DND-41 (cell line): ENCODE results near the gene STPG3.
"Not testable (repeated sequence)": the region's sequence is repeated elsewhere in the genome, so short reads cannot be mapped to it uniquely, and the experiment has no call there.

Source experiments
- ATAC-seq: fragments of 200-7000 bp; cut with Tn5 transposase; 3 replicates; pipeline ENCODE4 v1.9.1; 2021; ENCODE audit warnings: low read depth; ENCODE audit not compliant: insufficient read depth
- DNase-seq: peaks from one replicate; pipeline ENCODE4 v3.0.0-alpha.2; 2020
- H2AFZ ChIP-seq: 2 replicates; pipeline ENCODE4 v1.6.0; 2012; ENCODE audit warnings: low read depth, low read length
- H3K27ac ChIP-seq: 2 replicates; pipeline ENCODE4 v1.5.1; 2012; ENCODE audit warnings: low read length, inconsistent platforms
- H3K27me3 ChIP-seq: fragments of 200-600 bp; sonication (generic); 2 replicates; pipeline ENCODE4 v1.6.0; 2012; ENCODE audit warnings: low read length, mild to moderate bottlenecking, inconsistent platforms; ENCODE audit not compliant: insufficient read depth, poor library complexity
- H3K36me3 ChIP-seq: 2 replicates; pipeline ENCODE4 v1.5.1; 2012; ENCODE audit warnings: low read length, inconsistent platforms; ENCODE audit not compliant: insufficient read depth
- H3K4me1 ChIP-seq: 2 replicates; pipeline ENCODE4 v1.5.1; 2012; ENCODE audit warnings: mild to moderate bottlenecking, low read length; ENCODE audit not compliant: insufficient read depth
- H3K4me2 ChIP-seq: 2 replicates; pipeline ENCODE4 v1.6.0; 2012; ENCODE audit warnings: mild to moderate bottlenecking, moderate library complexity, low read length, inconsistent platforms; ENCODE audit not compliant: insufficient read depth
- H3K4me3 ChIP-seq, 2 experiments: fragments of 200-600 bp in 1 of 2; shearing (Covaris generic) in 1 of 2; 2 replicates each; pipeline ENCODE4 v1.5.1; 2012 to 2016; ENCODE audit warnings: inconsistent platforms in 2 of 2, low read length in 2 of 2, mild to moderate bottlenecking in 2 of 2, low read depth in 1 of 2, moderate library complexity in 1 of 2
- H3K79me2 ChIP-seq: 2 replicates; pipeline ENCODE4 v1.6.0; 2012; ENCODE audit warnings: low read length, inconsistent platforms; ENCODE audit not compliant: insufficient read depth
- H3K9ac ChIP-seq: 2 replicates; pipeline ENCODE4 v1.6.0; 2012; ENCODE audit warnings: low read depth, mild to moderate bottlenecking, inconsistent platforms, low read length, moderate library complexity
- H3K9me3 ChIP-seq: 2 replicates; pipeline ENCODE4 v1.5.1; 2012; ENCODE audit warnings: low read length, moderate library complexity, mild to moderate bottlenecking, inconsistent platforms; ENCODE audit not compliant: insufficient read depth, severe bottlenecking
- H4K20me1 ChIP-seq: 2 replicates; pipeline ENCODE4 v1.6.0; 2012; ENCODE audit warnings: low read length; ENCODE audit not compliant: insufficient read depth
- EZH2 ChIP-seq: IDR thresholded peaks from 3 replicates; pipeline ENCODE4 v1.6.1; 2012; ENCODE audit warnings: borderline replicate concordance, low read depth, mild to moderate bottlenecking, moderate library complexity, low read length, inconsistent platforms; ENCODE audit not compliant: severe bottlenecking
- TF ChIP-seq, protein P1 (sequence below): IDR thresholded peaks from 2 replicates; pipeline ENCODE4 v1.5.1; 2012; ENCODE audit warnings: borderline replicate concordance, low read length, moderate library complexity, mild to moderate bottlenecking; ENCODE audit not compliant: poor library complexity, severe bottlenecking; ENCODE audit errors: extremely low read depth

Gene STPG3

DNA sequence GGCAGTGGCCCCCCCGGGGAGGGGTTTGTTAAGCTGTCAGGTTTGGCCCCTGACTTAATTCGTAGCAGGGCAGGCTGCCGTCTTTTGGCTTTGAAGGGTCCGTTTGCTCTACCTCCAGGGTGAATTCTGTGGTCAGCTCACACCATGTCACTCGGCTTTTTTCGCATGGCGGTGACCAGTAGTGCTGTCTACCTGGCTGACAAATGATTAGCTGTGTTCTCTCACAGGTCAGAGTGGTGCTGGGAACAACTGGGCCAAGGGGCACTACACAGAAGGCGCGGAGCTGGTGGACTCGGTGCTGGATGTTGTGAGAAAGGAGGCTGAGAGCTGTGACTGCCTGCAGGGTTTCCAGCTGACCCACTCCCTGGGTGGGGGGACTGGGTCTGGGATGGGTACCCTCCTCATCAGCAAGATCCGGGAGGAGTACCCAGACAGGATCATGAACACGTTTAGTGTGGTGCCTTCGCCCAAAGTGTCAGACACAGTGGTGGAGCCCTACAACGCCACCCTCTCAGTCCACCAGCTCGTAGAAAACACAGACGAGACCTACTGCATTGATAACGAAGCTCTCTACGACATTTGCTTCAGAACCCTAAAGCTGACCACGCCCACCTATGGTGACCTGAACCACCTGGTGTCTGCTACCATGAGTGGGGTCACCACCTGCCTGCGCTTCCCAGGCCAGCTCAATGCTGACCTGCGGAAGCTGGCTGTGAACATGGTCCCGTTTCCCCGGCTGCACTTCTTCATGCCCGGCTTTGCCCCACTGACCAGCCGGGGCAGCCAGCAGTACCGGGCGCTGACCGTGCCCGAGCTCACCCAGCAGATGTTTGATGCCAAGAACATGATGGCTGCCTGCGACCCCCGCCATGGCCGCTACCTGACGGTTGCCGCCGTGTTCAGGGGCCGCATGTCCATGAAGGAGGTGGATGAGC, 8.6 kb upstream of the STPG3 start:
- ATAC-seq: no peak
- H3K4me2 ChIP-seq: peak overlapping the region; percentile 90
- no peak overlapping the region for H2AFZ ChIP-seq
- H3K27ac ChIP-seq: peak overlapping the region; percentile 60
- peaks cover 25% of the 10 kb centered on the region for H3K79me2 ChIP-seq
- H4K20me1 ChIP-seq: peaks cover 45% of the 10 kb centered on the region
- peaks cover 25% of the 10 kb centered on the region for H3K36me3 ChIP-seq
- TF ChIP-seq, protein P1, sequence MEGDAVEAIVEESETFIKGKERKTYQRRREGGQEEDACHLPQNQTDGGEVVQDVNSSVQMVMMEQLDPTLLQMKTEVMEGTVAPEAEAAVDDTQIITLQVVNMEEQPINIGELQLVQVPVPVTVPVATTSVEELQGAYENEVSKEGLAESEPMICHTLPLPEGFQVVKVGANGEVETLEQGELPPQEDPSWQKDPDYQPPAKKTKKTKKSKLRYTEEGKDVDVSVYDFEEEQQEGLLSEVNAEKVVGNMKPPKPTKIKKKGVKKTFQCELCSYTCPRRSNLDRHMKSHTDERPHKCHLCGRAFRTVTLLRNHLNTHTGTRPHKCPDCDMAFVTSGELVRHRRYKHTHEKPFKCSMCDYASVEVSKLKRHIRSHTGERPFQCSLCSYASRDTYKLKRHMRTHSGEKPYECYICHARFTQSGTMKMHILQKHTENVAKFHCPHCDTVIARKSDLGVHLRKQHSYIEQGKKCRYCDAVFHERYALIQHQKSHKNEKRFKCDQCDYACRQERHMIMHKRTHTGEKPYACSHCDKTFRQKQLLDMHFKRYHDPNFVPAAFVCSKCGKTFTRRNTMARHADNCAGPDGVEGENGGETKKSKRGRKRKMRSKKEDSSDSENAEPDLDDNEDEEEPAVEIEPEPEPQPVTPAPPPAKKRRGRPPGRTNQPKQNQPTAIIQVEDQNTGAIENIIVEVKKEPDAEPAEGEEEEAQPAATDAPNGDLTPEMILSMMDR: no peak
- no peak for TF ChIP-seq EZH2
- no peaks in the 10 kb centered on the region for H3K9me3 ChIP-seq
- no peak for DNase-seq
- H3K4me3 ChIP-seq: peak overlapping the region; percentile 76 to 91; a peak in 3 of 4 replicates
- H3K27me3 ChIP-seq: no peaks in the 10 kb centered on the region
- H3K9ac ChIP-seq: peak overlapping the region; percentile 81
- H3K4me1 ChIP-seq: peaks cover 40% of the 10 kb centered on the region

DNA sequence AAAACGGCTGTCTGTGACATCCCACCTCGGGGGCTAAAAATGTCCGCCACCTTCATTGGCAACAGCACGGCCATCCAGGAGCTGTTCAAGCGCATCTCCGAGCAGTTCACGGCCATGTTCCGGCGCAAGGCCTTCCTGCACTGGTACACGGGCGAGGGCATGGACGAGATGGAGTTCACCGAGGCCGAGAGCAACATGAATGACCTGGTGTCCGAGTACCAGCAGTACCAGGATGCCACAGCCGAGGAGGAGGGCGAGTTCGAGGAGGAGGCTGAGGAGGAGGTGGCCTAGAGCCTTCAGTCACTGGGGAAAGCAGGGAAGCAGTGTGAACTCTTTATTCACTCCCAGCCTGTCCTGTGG, 7.8 kb upstream of the STPG3 start:
- Histone ChIP-seq H3K36me3 (peaks cover 25% of the 10 kb centered on the region), H3K4me2 (peak overlapping the region; percentile 90; the same call in 1 of the 2 replicates), H3K79me2 (peaks cover 25% of the 10 kb centered on the region), H3K4me3 (peak overlapping the region in 1 of 2 experiments; percentile 39; a peak in 1 of 4 replicates), H3K4me1 (peaks cover 40% of the 10 kb centered on the region), H4K20me1 (peaks cover 41% of the 10 kb centered on the region)
- not testable (repeated sequence) for H3K27me3 ChIP-seq, H2AFZ ChIP-seq, H3K27ac ChIP-seq, DNase-seq, H3K9ac ChIP-seq, ATAC-seq, H3K9me3 ChIP-seq

DNA sequence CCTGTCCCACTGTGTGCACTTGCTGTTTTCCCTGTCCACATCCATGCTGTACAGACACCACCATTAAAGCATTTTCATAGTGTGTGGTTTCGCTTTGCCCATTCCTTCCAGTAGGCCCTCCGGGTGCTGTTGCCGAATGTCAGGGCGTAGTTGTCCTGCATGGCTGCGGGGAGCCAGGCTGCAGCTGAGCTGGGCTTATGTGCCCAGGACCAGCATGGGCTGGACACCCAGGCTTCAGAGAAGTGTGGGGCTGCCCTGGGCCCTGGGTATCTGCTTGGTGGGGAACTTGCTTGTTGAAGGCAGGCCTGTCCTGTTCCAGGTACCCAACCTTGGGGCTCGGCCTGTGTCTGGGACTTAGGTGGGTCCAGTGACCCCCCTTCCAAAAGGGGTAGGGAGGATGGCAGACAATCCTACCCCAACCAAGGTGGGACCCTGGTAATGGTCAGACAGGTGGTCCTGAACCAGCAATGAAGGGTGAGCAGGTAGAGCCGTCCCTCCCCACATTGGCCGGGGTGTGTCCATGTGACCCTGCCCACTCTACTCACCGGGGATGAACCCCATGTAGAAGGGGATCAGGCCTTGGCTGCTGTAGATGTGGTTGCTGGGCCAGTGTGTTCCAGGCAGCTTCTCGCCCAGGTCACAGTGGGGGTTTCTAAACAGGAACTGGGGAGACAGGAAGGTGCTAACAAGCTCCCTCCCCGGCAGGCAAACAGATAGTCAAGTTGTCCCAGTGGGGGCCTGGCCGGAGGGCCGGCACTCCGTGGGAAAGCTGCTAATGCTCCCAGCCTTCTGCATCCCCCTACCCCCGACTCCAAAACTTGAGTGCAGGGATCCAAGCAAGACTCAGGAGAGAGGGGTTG, 7.2 kb upstream of the STPG3 start:
- no peak overlapping the region for H2AFZ ChIP-seq
- H3K4me3 ChIP-seq: peak overlapping the region in 1 of 2 experiments; percentile 39; a peak in 1 of 4 replicates
- H3K4me1 ChIP-seq: peaks cover 34% of the 10 kb centered on the region
- H3K27me3 ChIP-seq: no peaks in the 10 kb centered on the region
- ATAC-seq (no peak), DNase-seq (no peak)
- no peak overlapping the region for H3K9ac ChIP-seq
- H3K79me2 ChIP-seq: peaks cover 25% of the 10 kb centered on the region
- TF ChIP-seq EZH2: no peak
- TF ChIP-seq, protein P1: no peak
- peaks cover 25% of the 10 kb centered on the region for H3K36me3 ChIP-seq
- no peaks in the 10 kb centered on the region for H3K9me3 ChIP-seq
- peaks cover 38% of the 10 kb centered on the region for H4K20me1 ChIP-seq
- H3K27ac ChIP-seq: no peak overlapping the region
- peak overlapping the region; percentile 90; the same call in 1 of the 2 replicates for H3K4me2 ChIP-seq
